H1 (cell line): ENCODE measurements around the gene SPATS2. TPM values are rescaled to one million over a fixed set of nuclear protein-coding genes. Genes with fewer than 3 reads are reported as not detected.

Experiments
- EGR1 ChIP-seq: IDR thresholded peaks from 2 replicates; pipeline ENCODE4 v1.6.1; 2011; ENCODE audit warnings: low read depth, low read length, borderline replicate concordance
- GABPA ChIP-seq: IDR thresholded peaks from 2 replicates; pipeline ENCODE4 v1.6.1; 2011; ENCODE audit warnings: mild to moderate bottlenecking, low read length, moderate library complexity, borderline replicate concordance; ENCODE audit not compliant: insufficient read depth
- SIRT6 ChIP-seq: IDR thresholded peaks from one replicate; pipeline ENCODE4 v1.7.1; 2012; ENCODE audit warnings: low read length, inconsistent platforms
- polyA plus RNA-seq, 7 experiments: library from polyadenylated mRNA; depleted of rRNA in 3 of 7; stranded (reverse) in 5 of 7; unstranded in 2 of 7; fragments of >200 nt in 5 of 7; fragments of 200-250 nt in 2 of 7; gene quantifications; 1 replicate in 5 of 7; 2 replicates in 1 of 7; 4 replicates in 1 of 7; pipeline versions ENCODE4 v1.2.1 to v1.2.3, GENCODE V29; 2011 to 2013; ENCODE audit warnings: missing spikeins in 2 of 7, mixed read lengths in 2 of 7
- total RNA-seq: library from RNA; stranded (reverse); fragmentation: NEBNext Ultra II Directional; extraction: Animal tissue kit (Norgen Biotek cat#: 25700); gene quantifications from 2 replicates; pipeline ENCODE4 v1.2.1, GENCODE V29; 2021
- TF ChIP-seq, protein P1 (sequence below): IDR thresholded peaks from 2 replicates; pipeline ENCODE4 v1.6.1; 2012; ENCODE audit warnings: inconsistent platforms

SPATS2 gene
- total and polyA plus RNA-seq, 2 of the 8 experiments (the other 6 are each of a cell fraction or from before 2014, with no cell fraction given): 19.2 to 24.5 TPM

DNA sequence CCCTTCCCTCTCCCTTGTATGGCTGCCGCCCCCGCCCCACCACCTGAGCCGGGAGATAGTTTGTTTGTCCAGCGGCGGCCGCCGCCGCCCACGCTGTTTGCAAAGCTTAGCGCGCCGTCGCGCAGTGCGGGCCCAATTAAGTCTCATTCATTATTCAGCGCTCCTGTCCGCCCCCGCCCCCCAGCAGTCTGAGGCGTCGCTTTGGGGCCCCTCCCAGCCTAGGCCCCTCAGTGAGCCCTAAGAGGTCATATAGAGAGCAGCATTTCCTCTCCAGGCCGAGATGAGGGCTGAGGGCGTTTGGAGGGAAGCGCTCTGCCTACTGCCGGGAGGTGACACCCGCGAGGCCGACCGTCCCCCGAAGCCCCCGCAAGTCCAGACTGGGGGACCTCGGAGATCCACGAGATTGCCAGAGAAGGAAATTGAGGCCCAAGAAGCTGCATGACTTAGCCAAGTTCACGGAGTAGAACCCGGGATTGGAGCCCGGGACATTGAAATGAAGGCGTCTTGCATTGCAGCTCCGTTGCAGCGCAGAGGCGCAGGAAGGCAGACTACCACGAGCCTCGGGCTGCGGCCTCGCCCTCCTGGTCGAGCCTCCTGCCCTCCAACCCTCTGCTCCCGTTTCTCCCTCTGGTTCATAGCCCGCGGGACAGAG is 20.5 kb upstream of the SPATS2 start, which contains the start of gene DNAJC22 (continued):
- TF ChIP-seq EGR1 (peak; percentile 81; the same call in 1 of the 2 replicates), SIRT6 (no peak), GABPA (no peak)
- TF ChIP-seq, protein P1, sequence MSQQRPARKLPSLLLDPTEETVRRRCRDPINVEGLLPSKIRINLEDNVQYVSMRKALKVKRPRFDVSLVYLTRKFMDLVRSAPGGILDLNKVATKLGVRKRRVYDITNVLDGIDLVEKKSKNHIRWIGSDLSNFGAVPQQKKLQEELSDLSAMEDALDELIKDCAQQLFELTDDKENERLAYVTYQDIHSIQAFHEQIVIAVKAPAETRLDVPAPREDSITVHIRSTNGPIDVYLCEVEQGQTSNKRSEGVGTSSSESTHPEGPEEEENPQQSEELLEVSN: peak; percentile 52; the same call in 1 of the 2 replicates
